ENCODE measurements around the gene CNTN1. TPM values are rescaled to one million over a fixed set of nuclear protein-coding genes. Genes with fewer than 3 reads are reported as not detected.

CNTN1 gene
- total and polyA plus RNA-seq, 2 of the 4 experiments (the other 2 are of a cell fraction): 0.10 to 0.18 TPM

- dilution Hi-C loops (cut with HindIII; ENCODE audit: low sequenced_read_pairs, unreplicated experiment) (no loop called here), intact Hi-C loops (cut with micrococcal nuclease) (no loop called here), in situ Hi-C loops (cut with MboI; ENCODE audit: low sequenced_read_pairs) (no loop called here)
- no peak overlapping the region for H3K4ac ChIP-seq (ENCODE audit: low read depth, low read length)
- H3K36me3 ChIP-seq (ENCODE audit: control insufficient read depth, insufficient read depth, low read length): no peaks in the 10 kb centered on the region
- no peak overlapping the region for H2BK120ac ChIP-seq (ENCODE audit: low read depth, low read length)
- H2BK5ac ChIP-seq (ENCODE audit: low read depth, low read length, poor library complexity, severe bottlenecking): no peak overlapping the region
- no peak for TF ChIP-seq FOS (IDR thresholded peaks at IDR 0.05; ENCODE audit: low read depth, low read length)
- no peak for TF ChIP-seq BHLHE40 (IDR thresholded peaks at IDR 0.05; ENCODE audit: low read depth, low read length)
- TF ChIP-seq CHD1 (IDR thresholded peaks at IDR 0.05; ENCODE audit: low read depth, low read length): no peak
- no peak for TF ChIP-seq RFX5 (IDR thresholded peaks at IDR 0.05; ENCODE audit: low read depth, low read length)
- TF ChIP-seq SMC3 (IDR thresholded peaks at IDR 0.05; ENCODE audit: low read depth, low read length): no peak
- no peak for TF ChIP-seq POLR2A (IDR thresholded peaks at IDR 0.05; ENCODE audit: low read depth, low read length)
- no peak for TF ChIP-seq RCOR1 (IDR thresholded peaks at IDR 0.05; ENCODE audit: insufficient replicate concordance, low read length)
- TF ChIP-seq MXI1 (IDR thresholded peaks at IDR 0.05; ENCODE audit: borderline replicate concordance, low read depth, low read length): no peak
- no peak for TF ChIP-seq ELK1 (IDR thresholded peaks at IDR 0.05; ENCODE audit: borderline replicate concordance, low read depth, low read length)
- TF ChIP-seq RAD21 (IDR thresholded peaks at IDR 0.05; ENCODE audit: low read length): no peak
- no peak for TF ChIP-seq NFE2L2 (IDR thresholded peaks at IDR 0.05; ENCODE audit: low read depth, low read length)
- no peak for TF ChIP-seq CEBPB (IDR thresholded peaks at IDR 0.05; ENCODE audit: low read depth, low read length)
- TF ChIP-seq, protein P1, sequence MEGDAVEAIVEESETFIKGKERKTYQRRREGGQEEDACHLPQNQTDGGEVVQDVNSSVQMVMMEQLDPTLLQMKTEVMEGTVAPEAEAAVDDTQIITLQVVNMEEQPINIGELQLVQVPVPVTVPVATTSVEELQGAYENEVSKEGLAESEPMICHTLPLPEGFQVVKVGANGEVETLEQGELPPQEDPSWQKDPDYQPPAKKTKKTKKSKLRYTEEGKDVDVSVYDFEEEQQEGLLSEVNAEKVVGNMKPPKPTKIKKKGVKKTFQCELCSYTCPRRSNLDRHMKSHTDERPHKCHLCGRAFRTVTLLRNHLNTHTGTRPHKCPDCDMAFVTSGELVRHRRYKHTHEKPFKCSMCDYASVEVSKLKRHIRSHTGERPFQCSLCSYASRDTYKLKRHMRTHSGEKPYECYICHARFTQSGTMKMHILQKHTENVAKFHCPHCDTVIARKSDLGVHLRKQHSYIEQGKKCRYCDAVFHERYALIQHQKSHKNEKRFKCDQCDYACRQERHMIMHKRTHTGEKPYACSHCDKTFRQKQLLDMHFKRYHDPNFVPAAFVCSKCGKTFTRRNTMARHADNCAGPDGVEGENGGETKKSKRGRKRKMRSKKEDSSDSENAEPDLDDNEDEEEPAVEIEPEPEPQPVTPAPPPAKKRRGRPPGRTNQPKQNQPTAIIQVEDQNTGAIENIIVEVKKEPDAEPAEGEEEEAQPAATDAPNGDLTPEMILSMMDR (conservative IDR thresholded peaks at IDR 0.05; ENCODE audit: low read depth, low read length): no peak
- TF ChIP-seq MAZ (IDR thresholded peaks at IDR 0.05; ENCODE audit: borderline replicate concordance, low read depth, low read length): no peak
- no peak for TF ChIP-seq MAFK (IDR thresholded peaks at IDR 0.05; ENCODE audit: low read depth, low read length)
- TF ChIP-seq, protein P2, sequence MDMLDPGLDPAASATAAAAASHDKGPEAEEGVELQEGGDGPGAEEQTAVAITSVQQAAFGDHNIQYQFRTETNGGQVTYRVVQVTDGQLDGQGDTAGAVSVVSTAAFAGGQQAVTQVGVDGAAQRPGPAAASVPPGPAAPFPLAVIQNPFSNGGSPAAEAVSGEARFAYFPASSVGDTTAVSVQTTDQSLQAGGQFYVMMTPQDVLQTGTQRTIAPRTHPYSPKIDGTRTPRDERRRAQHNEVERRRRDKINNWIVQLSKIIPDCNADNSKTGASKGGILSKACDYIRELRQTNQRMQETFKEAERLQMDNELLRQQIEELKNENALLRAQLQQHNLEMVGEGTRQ (IDR thresholded peaks at IDR 0.05; ENCODE audit: low read depth, low read length): no peak
- no TSS peak for BruUV-seq (replicated peaks)
- POLR2A ChIA-PET (ENCODE audit: unreplicated experiment): no interaction called here
- no peak overlapping the region for H3K4me3 ChIP-seq (ENCODE audit: insufficient read depth, low read depth, low read length)
- H3K9me3 ChIP-seq (ENCODE audit: control insufficient read depth, insufficient read depth, low read length): no peaks in the 10 kb centered on the region; the same call in 1 of the 2 replicates
- no peak overlapping the region for H2BK20ac ChIP-seq (ENCODE audit: low read depth, low read length)
- no peak overlapping the region for H4K91ac ChIP-seq (ENCODE audit: insufficient read depth, low read depth, low read length)
- no peak overlapping the region for H4K8ac ChIP-seq (ENCODE audit: low read depth in 2 of 2, low read length in 2 of 2)
- H3K79me1 ChIP-seq (ENCODE audit: low read depth in 1 of 2, low read length in 2 of 2): no peaks in the 10 kb centered on the region
- ATAC-seq (ENCODE audit: low read depth) (no peak), DNase-seq (no peak)
- no peak overlapping the region for H2BK15ac ChIP-seq (ENCODE audit: low read depth, low read length)
- CTCF ChIA-PET: no interaction called here
- H3K56ac ChIP-seq (ENCODE audit: extremely low read depth, insufficient read depth, low read length): no peak overlapping the region
- H3K14ac ChIP-seq (replicated peaks; ENCODE audit: low read depth, low read length): no peak overlapping the region
- H3K23ac ChIP-seq (ENCODE audit: low read depth, low read length): no peak overlapping the region
- H3K9me1 ChIP-seq (ENCODE audit: insufficient read depth, low read length): no peaks in the 10 kb centered on the region
- H2AK5ac ChIP-seq (ENCODE audit: low read depth, low read length): no peak overlapping the region
- no peaks in the 10 kb centered on the region for H4K20me1 ChIP-seq (ENCODE audit: insufficient read depth, low read length)
- H2AK9ac ChIP-seq (replicated peaks; ENCODE audit: low read depth, low read length, poor library complexity): no peak overlapping the region
- no peaks in the 10 kb centered on the region for H3K4me1 ChIP-seq (ENCODE audit: control insufficient read depth, insufficient read depth, low read length)
- H3K9ac ChIP-seq (ENCODE audit: low read depth, low read length): no peak overlapping the region
- no peak overlapping the region for H4K5ac ChIP-seq (ENCODE audit: low read depth, low read length)
- no peak overlapping the region for H3K18ac ChIP-seq (ENCODE audit: low read depth, low read length)
- no peak overlapping the region for H3K4me2 ChIP-seq (ENCODE audit: low read depth, low read length)
- no peak overlapping the region for H3K27ac ChIP-seq (ENCODE audit: insufficient read depth, low read length)
- no peak overlapping the region for H2AFZ ChIP-seq (replicated peaks; ENCODE audit: low read length, poor library complexity)
- H3K27me3 ChIP-seq (ENCODE audit: control insufficient read depth, insufficient read depth, low read length): no peaks in the 10 kb centered on the region; the same call in none of the 2 replicates
- WGBS, 2 experiments (ENCODE audit: extremely low coverage in 2 of 2, insufficient read length in 1 of 2): 39% methylated on average over 5 of the region's 7 CpGs; no CpG with 5 or more reads in 1 of the 2 experiments
Measured at GRCh38 chr12:41076114-41076513, 383.9 kb downstream of the CNTN1 start.

Data from IMR-90 (cell line).